Endothelial cell of umbilical vein (primary cell): ENCODE measurements around the gene ATP10B.

Experiments
- CTCF ChIP-seq, 2 donors: IDR thresholded peaks; 1 replicate in 1 of 2; 2 replicates in 1 of 2; pipeline ENCODE4 v1.5.1; 2011; ENCODE audit warnings: low read length in 2 of 2, mild to moderate bottlenecking in 2 of 2, moderate library complexity in 2 of 2, control low read depth in 1 of 2, inconsistent platforms in 1 of 2, low read depth in 1 of 2; ENCODE audit not compliant: insufficient read depth in 1 of 2; ENCODE audit errors: extremely low read depth in 1 of 2
- EZH2 ChIP-seq: IDR thresholded peaks from 2 replicates; pipeline ENCODE4 v1.6.1; 2012; ENCODE audit warnings: borderline replicate concordance, low read depth, mild to moderate bottlenecking, moderate library complexity, low read length, inconsistent platforms; ENCODE audit not compliant: severe bottlenecking
- FOS ChIP-seq: IDR thresholded peaks from 2 replicates; pipeline ENCODE4 v1.6.1; 2011; ENCODE audit warnings: mild to moderate bottlenecking, low read length, moderate library complexity, borderline replicate concordance; ENCODE audit not compliant: insufficient read depth
- JUN ChIP-seq: IDR thresholded peaks from 2 replicates; pipeline ENCODE4 v1.6.1; 2011; ENCODE audit warnings: borderline replicate concordance, low read depth; ENCODE audit not compliant: insufficient read length, insufficient read depth
- MAX ChIP-seq: IDR thresholded peaks from 2 replicates; pipeline ENCODE4 v1.6.1; 2011; ENCODE audit not compliant: insufficient read depth, insufficient read length
- MYC ChIP-seq: IDR thresholded peaks from one replicate; pipeline ENCODE4 v1.6.1; 2011; ENCODE audit warnings: mild to moderate bottlenecking, low read depth, low read length
- POLR2A ChIP-seq: IDR thresholded peaks from 2 replicates; pipeline ENCODE4 v1.6.1; 2012; ENCODE audit warnings: low read depth, mild to moderate bottlenecking, control low read depth, low read length
- POLR2AphosphoS5 ChIP-seq: IDR thresholded peaks from 2 replicates; pipeline ENCODE4 v1.6.1; 2012; ENCODE audit warnings: low read depth, mild to moderate bottlenecking, control low read depth, low read length, moderate library complexity; ENCODE audit not compliant: insufficient read depth

- TF ChIP-seq CTCF (IDR thresholded peaks at IDR 0.05; ENCODE audit: extremely low read depth in 1 of 2, insufficient read depth in 1 of 2, low read depth in 1 of 2, low read length in 2 of 2), result no peak
- TF ChIP-seq FOS, result no peak
- TF ChIP-seq POLR2A, result no peak
- TF ChIP-seq MYC, result no peak
- no peak for TF ChIP-seq EZH2
- no peak for TF ChIP-seq POLR2AphosphoS5
- TF ChIP-seq MAX, result no peak
- TF ChIP-seq JUN, result no peak
Measured at GRCh38 chr5:160649304-160649703, 202.7 kb downstream of the ATP10B start.
